Superior temporal gyrus (tissue), 1 donor: ENCODE results near the gene LPP.

ENCODE experiments used
- DNase-seq: peaks from one replicate; pipeline ENCODE4 v3.0.0-alpha.2; 2016; ENCODE audit errors: extremely low spot score

Gene LPP

DNA sequence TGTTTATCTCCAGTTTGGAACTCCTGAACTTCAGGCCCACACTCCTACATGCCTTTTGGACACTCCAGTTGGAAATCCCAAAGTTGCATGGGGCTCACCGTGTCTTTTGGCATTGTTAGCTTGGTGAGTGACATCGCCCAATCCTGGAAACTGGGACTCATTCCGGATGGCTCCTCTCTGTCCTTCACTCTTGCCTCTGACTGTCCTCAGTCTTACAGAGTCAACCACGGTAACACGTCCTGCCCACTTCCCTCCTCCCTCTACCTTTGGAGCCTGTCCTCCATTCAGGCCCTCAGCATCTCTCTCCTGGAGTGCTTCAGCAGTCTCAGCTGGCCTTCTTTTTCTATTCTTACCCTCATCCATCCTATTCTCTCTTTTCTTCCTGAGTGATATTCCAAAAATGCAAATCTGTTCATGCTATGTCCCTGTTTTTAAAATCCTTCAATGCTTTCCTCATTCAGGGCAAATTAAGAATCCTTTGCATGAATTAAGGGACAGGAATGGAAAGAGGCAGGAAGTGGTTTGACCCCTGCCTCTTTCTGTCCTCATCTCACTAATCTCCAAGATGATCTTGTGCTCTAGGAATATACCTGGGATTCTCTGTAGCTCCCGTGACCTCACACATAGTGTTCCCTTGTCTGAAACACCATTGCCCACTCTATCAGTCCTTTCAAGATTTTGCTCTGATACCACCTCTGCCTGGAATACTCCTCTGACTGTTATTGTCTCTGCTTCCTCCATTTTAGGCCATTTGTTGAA, 42.5 kb downstream of the LPP start:
- no peak for DNase-seq

GRCh38 chr3:188197388-188197847, 43.5 kb downstream of the LPP start:
- DNase-seq: no peak

DNA sequence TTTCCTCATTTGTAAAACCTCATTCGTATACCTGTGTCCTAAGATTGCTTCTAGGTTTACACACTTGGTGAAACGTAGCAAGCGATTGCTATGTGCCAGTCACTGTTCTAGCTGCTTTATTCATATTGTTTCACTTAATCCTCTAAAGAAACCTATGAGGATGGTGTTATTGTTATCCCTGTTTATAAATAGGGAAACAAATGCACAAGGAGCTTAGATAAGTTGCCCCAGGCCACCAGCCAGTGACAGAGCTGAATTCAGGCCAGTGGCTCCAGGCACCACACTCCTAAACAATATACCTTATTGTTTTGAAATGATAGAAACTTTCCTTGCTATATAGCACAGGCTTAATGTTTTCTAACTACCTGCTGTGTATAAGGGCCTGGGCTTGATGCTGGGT, 44.0 kb downstream of the LPP start:
- DNase-seq: no peak

DNA sequence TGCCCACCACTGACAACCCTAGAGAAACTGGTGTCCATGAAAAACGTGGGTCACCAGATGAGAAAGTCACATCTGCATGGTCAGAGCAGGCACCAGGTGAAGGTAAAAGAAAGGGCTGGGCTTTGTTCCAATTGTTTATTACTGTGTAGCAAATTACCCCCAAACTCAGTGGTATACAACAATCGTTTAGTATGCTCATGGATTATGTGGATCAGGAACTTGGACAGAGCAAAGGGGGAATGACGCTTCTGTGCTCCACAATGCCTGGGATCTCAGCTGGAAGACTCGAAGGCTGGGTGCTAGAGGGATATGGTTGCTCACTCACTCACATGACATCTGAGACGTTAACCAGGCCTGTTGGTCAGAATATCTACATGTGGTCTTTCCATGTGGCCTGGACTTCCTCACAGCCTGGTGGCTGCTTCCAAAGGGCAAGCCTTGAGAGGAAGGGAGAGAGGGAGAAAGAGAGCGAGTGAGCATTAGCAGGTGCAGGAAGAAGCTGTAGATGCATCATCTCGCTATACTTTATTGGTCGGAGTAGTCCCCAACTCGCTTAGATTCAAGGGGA, 44.9 kb downstream of the LPP start:
- DNase-seq: no peak

DNA sequence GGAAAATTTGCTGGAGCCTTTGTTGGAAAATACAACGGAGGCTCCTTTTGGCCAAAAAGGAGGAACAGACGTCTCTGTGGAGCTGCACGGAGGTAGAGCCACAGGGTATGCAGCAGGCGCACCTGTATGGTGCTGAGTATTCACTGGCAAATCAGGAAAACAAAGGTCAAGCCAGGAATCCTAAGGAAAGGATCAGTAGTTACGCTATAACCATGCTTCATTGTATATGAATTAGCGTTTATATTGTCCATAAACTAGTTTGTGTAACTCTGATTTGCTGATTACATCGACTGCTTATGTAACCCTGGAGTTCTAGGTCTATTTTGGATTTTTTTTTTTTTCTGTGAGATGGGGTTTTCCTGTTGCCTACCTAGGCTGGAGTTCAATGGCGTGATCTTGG, 45.4 kb downstream of the LPP start:
- DNase-seq: no peak

DNA sequence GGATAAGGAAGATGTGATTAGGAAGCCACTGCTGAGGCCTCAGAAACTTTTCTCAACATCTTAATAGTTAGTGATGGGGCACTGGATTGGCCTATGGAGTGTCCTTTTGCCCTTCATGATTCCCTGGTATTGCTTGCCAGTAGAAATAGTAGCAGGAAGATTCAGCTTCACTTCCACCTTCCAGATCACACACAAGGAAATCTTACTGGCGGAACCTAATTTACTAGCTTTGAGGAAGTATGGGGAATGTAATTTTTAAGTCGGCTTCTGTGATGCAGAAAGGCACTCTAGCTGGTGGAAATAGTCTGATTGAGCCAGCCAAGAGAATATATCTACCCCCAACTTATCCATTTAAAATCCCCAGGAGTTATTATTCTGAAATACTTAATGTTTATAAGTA, 46.5 kb downstream of the LPP start:
- no peak for DNase-seq

DNA sequence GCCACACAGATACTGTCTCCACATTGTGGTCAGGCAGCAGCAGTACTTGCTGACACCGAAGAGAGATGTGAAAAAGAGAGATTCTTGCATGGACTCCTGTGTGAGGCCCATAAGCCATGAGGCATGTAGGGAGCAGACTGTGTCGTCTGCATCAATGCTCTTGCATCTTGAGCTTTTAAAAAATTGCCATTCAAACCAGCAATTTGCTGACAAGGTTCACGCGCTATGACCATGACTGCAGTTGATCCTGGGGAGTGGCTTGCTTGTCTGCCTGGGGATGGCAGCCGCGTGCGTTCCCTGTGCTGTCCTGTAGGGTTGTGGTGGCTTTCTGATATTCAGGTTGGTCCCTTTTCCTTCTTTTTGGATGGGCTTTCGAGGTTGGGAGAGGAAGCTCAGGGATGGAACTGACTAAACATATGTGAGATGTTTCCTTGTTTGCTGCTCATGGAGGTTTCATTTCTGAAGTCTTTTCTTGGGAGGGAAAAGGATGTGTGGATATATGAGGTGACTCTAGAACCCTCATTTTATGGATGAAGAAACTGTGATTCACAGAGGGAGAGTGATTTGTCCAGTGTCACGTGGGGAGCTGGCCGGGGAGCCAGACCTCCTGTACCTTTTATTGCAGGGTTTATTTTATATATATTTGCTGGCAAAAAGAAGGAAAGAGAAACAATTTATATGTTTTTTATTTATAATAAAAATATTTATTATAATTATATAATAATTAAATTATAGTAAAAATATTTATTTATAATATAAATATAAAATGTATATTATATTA, 48.6 kb downstream of the LPP start:
- DNase-seq: no peak

- no peak for DNase-seq
Measured at GRCh38 chr3:188204526-188204925, 50.6 kb downstream of the LPP start.

DNA sequence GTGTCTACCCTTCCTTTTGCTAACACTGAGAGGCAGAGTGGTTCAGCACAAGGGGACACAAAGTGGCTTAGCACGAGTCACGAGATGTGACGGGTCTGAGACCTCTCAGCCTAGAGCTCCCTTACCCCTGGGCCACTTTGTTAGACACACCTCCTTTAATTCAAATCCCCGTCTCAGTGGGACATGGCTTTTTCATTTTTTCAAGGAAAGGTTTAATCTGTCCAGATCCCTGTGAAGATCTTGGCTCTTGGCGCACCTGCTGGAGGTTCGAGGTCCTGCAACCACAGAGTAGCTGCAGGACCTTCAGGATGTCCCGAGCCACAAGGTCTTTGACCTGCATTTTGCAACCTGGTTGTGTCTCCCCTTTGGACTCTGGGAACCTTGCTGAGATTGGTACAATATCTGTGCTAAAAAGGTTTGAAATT, 52.0 kb downstream of the LPP start:
- DNase-seq: no peak

DNA sequence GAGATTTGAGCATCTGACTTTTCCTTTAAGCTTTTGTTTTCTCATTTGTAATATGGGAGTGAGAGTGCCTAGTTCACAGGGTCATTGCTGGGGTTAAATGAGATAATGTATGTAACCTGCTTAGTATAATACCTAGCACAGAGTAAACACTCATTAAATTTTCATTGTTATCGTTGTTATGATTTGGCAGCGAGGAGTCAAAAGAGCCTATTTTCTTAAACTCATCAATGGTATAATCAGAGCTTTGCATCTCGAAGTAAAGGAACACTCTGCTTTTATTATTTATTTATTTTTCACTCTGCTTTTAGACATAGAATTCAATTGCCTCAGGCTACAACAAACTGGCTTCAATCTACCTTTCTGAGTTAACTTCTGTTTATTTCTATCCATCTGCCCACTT, 52.8 kb downstream of the LPP start:
- DNase-seq: no peak

DNA sequence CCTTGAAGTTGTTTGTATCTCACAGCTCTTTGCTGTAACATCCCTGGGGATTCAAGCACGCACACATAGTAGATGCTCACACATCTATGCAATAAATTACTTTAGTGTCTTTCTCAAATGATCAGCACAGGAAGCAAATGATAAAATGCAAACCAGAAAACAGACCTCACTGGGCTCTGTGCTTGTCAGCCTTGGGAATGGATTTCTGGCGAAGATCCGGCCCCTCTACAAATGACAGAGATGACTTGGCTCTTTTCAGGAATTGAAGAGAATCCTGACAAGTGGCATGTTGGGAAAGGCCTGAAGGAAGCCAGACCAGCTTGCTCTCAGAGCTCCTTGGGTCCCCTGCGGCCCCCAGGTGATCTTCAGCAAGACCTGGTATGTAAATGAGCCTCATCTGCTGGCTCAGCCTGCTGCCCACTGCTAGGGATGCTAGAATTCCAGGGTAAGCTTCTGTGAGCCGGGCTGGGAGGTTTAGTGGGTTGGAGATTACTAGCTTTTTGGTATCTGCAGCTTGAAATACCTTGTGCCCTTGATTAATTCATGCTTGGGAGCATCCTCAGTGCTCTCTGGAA, 54.1 kb downstream of the LPP start:
- no peak for DNase-seq

DNA sequence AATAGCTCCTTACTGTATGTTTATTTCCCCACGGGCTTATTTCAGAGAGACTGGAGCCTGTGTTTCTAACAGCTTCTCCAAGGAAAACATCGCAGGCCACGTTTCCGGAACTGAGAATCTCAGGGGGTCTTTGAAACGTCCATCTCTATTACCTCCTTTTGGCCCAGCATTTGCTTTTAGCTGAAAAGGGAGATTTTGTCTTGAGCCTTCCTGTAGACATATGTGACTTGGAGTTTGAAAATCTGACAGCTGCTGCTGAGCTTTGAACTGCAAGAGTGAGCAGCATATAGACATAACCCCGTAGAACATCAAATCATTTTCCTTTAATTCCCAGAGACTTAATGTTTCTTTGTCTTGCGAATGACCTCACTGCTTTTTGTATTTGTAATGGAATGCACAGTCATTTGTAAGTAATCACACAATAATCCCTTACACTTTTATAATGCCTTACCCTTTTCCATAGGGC, 54.6 kb downstream of the LPP start:
- DNase-seq: no peak

GRCh38 chr3:188209034-188209433, 55.1 kb downstream of the LPP start:
- DNase-seq: no peak

DNA sequence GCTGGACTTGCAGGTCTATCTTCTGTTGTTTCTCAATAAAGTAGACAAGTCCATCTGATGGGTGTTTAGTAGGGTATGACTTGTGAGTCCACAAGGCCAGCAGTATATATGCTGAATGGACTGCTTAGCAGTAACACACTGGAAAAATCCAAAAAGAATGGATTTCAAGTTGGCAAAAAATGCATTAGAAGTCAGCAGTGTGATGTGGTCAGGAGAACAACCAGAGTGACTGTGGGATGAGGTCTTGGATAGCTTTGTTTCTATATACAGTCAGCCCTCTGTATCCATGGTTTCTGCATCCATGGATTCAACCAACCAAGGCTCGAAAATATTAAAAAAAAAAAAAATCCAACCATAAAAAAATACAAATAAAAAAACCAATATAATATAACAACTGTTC, 55.8 kb downstream of the LPP start:
- DNase-seq: no peak

GRCh38 chr3:188211476-188211875, 57.5 kb downstream of the LPP start:
- DNase-seq: no peak

GRCh38 chr3:188212308-188212969, 58.5 kb downstream of the LPP start:
- DNase-seq: no peak

- DNase-seq: no peak
Measured at GRCh38 chr3:188214442-188214841, 60.5 kb downstream of the LPP start.

- DNase-seq: no peak
Measured at GRCh38 chr3:188215129-188215528, 61.2 kb downstream of the LPP start.

GRCh38 chr3:188217011-188217463, 63.1 kb downstream of the LPP start:
- no peak for DNase-seq

DNA sequence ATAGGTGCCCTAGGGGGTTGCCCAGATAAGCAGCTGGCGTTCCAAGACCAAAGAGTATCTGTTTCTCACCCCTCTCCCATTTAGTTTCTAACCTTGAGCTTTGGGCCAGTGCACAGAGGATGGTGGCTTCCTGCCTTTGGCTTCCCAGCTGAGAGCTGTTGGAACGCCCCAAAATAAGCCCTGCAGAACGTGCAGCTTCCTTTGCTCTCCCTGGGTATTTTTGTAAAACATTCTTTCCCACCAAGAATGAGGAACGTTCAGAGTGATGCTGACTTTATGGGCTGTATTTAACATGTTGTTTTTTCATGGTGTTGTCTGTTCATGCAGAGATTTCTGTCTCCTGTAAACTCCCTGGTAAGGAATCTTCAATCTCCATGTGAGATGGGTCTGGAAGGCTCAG, 63.8 kb downstream of the LPP start:
- DNase-seq: no peak

- DNase-seq: no peak
Measured at GRCh38 chr3:188218603-188219002, 64.6 kb downstream of the LPP start.

DNA sequence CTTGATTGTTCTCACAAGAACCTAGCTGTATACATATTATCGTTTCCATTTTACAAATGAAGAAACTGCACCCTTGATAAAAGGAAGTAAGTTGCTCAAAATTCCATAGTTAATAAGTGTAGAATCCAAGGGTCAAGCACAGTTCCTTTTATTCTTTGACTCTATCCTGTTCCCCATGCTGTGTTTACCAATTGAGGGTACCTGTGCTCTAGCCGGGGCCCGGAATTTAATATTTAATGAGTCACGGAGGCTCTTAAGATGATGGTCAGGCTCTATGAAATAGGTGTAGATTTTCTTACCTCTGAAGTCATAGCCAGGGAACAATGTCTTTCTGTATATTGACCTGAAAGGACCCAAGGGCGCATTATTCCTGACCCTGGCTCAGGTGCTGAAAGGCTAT, 65.2 kb downstream of the LPP start:
- DNase-seq: no peak
